Osteoblast (primary cell): ENCODE results near the gene LRP1B. TPM values are rescaled to one million over a fixed set of nuclear protein-coding genes. Genes with fewer than 3 reads are reported as not detected.

Experiments used
- DNase-seq: peaks from one replicate; pipeline ENCODE4 v3.0.0; 2011; ENCODE audit warnings: low spot score, mixed read lengths; ENCODE audit not compliant: insufficient read length; ENCODE audit errors: missing footprints
- H2AFZ ChIP-seq: 2 replicates; pipeline ENCODE4 v1.6.0; 2011; ENCODE audit warnings: mild to moderate bottlenecking, low read length
- H3K27ac ChIP-seq: 2 replicates; pipeline ENCODE4 v1.5.1; 2011; ENCODE audit warnings: mild to moderate bottlenecking, low read depth, low read length, moderate library complexity
- H3K27me3 ChIP-seq: 2 replicates; pipeline ENCODE4 v1.6.0; 2012; ENCODE audit warnings: mild to moderate bottlenecking, control low read depth, inconsistent platforms, low read length, moderate library complexity; ENCODE audit not compliant: insufficient read depth
- H3K36me3 ChIP-seq: 2 replicates; pipeline ENCODE4 v1.5.1; 2011; ENCODE audit warnings: mild to moderate bottlenecking, low read length, control low read depth, moderate library complexity; ENCODE audit not compliant: insufficient read depth
- H3K4me1 ChIP-seq: 2 replicates; pipeline ENCODE4 v1.5.1; 2011; ENCODE audit warnings: mild to moderate bottlenecking, low read length, control low read depth, moderate library complexity; ENCODE audit not compliant: insufficient read depth
- H3K4me2 ChIP-seq: 2 replicates; pipeline ENCODE4 v1.6.0; 2011; ENCODE audit warnings: mild to moderate bottlenecking, low read length; ENCODE audit not compliant: insufficient read depth
- H3K4me3 ChIP-seq: fragments of 200-600 bp; sonication (generic); 3 replicates; pipeline ENCODE4 v1.5.1; 2012; ENCODE audit warnings: mild to moderate bottlenecking, low read length, inconsistent platforms; ENCODE audit not compliant: insufficient read depth
- H3K79me2 ChIP-seq: 2 replicates; pipeline ENCODE4 v1.6.0; 2012; ENCODE audit warnings: mild to moderate bottlenecking, low read length, control low read depth, inconsistent platforms; ENCODE audit not compliant: insufficient read depth
- H3K9me3 ChIP-seq: 2 replicates; pipeline ENCODE4 v1.5.1; 2011; ENCODE audit warnings: low read depth, low read length, control low read depth
- H4K20me1 ChIP-seq: 2 replicates; pipeline ENCODE4 v1.6.0; 2012; ENCODE audit warnings: mild to moderate bottlenecking, low read length, control low read depth; ENCODE audit not compliant: insufficient read depth
- total RNA-seq: library from RNA; depleted of rRNA; stranded (reverse); fragments of >200 nt; gene quantifications from 2 replicates; pipeline ENCODE4 v1.2.3, GENCODE V29; 2012
- TF ChIP-seq, protein P1 (sequence below): IDR thresholded peaks from 2 replicates; pipeline ENCODE4 v1.5.1; 2011; ENCODE audit warnings: mild to moderate bottlenecking, low read depth, low read length, moderate library complexity; ENCODE audit errors: extremely low read depth

Gene LRP1B
- total RNA-seq, 1 donor: not detected

DNA sequence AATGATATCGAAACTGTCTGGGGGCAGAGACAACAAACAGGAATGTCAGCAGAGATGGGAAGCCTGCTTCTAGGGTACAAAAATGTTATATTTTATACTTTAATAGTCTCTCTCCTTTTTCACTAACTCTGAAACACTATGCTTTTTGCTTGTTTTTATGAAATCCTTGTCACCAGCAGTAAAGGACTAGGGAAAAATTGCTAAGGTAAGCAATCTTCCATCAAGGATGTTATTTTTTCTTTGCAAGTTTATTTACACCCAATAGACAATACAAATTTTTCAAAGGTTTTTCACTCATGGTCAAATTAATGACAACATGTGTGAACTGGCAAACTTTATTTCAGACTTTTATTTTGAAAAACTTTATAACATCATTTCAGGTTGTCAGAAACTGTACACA is 1884.8 kb downstream of the LRP1B start:
- Histone ChIP-seq H3K9me3 (no peaks in the 10 kb centered on the region), H3K4me2 (no peak overlapping the region), H3K4me1 (no peaks in the 10 kb centered on the region), H3K4me3 (no peak overlapping the region), H3K27ac (no peak overlapping the region), H3K79me2 (no peaks in the 10 kb centered on the region), H3K36me3 (no peaks in the 10 kb centered on the region), H3K27me3 (no peaks in the 10 kb centered on the region), H4K20me1 (no peaks in the 10 kb centered on the region), H2AFZ (no peak overlapping the region)
- TF ChIP-seq, protein P1, sequence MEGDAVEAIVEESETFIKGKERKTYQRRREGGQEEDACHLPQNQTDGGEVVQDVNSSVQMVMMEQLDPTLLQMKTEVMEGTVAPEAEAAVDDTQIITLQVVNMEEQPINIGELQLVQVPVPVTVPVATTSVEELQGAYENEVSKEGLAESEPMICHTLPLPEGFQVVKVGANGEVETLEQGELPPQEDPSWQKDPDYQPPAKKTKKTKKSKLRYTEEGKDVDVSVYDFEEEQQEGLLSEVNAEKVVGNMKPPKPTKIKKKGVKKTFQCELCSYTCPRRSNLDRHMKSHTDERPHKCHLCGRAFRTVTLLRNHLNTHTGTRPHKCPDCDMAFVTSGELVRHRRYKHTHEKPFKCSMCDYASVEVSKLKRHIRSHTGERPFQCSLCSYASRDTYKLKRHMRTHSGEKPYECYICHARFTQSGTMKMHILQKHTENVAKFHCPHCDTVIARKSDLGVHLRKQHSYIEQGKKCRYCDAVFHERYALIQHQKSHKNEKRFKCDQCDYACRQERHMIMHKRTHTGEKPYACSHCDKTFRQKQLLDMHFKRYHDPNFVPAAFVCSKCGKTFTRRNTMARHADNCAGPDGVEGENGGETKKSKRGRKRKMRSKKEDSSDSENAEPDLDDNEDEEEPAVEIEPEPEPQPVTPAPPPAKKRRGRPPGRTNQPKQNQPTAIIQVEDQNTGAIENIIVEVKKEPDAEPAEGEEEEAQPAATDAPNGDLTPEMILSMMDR: no peak
- DNase-seq: no peak

DNA sequence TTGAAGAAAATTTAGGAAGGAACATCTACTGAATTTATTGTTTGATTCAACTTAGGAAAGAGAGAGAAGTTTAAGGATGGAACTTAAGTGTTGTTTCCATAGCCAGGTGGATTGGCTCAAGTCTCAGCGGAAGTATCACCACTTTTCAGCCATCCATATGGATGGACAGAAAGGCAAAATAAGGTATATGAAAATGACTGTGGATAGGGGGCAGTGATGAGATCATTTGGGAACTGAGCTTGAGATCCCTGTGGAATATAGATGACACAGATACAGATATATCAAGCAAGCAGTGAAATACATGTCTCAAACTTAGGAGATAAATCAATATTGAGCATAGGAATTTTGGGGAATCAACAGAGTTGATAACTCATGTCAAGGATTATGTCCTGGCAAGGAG is 1887.9 kb downstream of the LRP1B start:
- TF ChIP-seq, protein P1: no peak
- Histone ChIP-seq H3K4me2 (no peak overlapping the region), H4K20me1 (no peaks in the 10 kb centered on the region), H3K9me3 (no peaks in the 10 kb centered on the region), H3K27ac (no peak overlapping the region), H2AFZ (no peak overlapping the region), H3K36me3 (no peaks in the 10 kb centered on the region), H3K4me3 (no peak overlapping the region), H3K4me1 (no peaks in the 10 kb centered on the region), H3K79me2 (no peaks in the 10 kb centered on the region), H3K27me3 (no peaks in the 10 kb centered on the region)
- DNase-seq: no peak

DNA sequence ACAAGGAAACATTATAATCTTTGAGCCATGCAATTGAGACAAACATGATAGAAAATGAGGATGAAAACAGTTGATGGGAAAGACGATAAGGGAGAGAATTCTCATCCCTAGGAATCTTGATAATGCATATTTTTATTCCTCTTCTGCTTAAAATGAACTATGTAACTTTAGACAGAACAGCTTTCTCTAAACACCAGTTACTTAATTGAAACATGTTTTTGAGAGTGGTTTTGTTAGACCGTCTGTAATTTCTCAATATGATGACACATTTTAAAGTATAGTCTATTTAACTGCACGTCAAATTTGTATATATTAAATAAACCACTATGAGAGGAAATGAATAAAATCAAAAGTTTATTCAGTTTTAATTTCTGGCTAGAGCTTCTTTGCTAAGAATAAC is 1896.7 kb downstream of the LRP1B start:
- Histone ChIP-seq H3K79me2 (no peaks in the 10 kb centered on the region), H3K4me3 (no peak overlapping the region), H3K27ac (no peak overlapping the region), H2AFZ (no peak overlapping the region), H4K20me1 (no peaks in the 10 kb centered on the region), H3K27me3 (no peaks in the 10 kb centered on the region), H3K4me1 (no peaks in the 10 kb centered on the region), H3K4me2 (no peak overlapping the region), H3K36me3 (no peaks in the 10 kb centered on the region), H3K9me3 (no peaks in the 10 kb centered on the region)
- DNase-seq: no peak
- TF ChIP-seq, protein P1: no peak

DNA sequence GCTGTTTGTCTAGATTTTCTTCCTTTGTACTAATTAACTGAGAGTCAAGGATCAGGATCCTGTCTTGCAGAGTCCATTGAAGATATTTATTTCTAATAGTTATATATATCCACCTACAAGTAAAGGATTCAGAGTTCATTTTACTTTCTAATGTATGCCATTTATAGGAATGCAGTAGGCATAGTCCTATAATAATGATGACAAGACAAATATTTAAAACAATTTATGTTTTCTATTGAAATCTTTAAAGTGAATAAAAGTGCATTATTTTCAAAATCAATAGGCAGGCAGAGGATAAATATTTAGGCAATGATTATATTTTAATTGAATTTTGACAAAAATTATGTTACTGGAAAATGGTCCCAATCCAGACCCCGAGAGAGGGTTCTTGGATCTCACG is 1919.9 kb downstream of the LRP1B start:
- Histone ChIP-seq H3K4me3 (no peak overlapping the region), H3K79me2 (no peaks in the 10 kb centered on the region), H3K4me1 (no peaks in the 10 kb centered on the region)

More for the DNA sequence above, 1919.9 kb downstream of the LRP1B start:
- Histone ChIP-seq H3K9me3 (peaks cover 4% of the 10 kb centered on the region), H3K27me3 (no peaks in the 10 kb centered on the region), H2AFZ (no peak overlapping the region), H3K27ac (no peak overlapping the region), H3K36me3 (no peaks in the 10 kb centered on the region), H3K4me2 (no peak overlapping the region), H4K20me1 (no peaks in the 10 kb centered on the region)
- TF ChIP-seq, protein P1: no peak
- DNase-seq: no peak
